Measurements from ENCODE around the gene SDK1.

DNA sequence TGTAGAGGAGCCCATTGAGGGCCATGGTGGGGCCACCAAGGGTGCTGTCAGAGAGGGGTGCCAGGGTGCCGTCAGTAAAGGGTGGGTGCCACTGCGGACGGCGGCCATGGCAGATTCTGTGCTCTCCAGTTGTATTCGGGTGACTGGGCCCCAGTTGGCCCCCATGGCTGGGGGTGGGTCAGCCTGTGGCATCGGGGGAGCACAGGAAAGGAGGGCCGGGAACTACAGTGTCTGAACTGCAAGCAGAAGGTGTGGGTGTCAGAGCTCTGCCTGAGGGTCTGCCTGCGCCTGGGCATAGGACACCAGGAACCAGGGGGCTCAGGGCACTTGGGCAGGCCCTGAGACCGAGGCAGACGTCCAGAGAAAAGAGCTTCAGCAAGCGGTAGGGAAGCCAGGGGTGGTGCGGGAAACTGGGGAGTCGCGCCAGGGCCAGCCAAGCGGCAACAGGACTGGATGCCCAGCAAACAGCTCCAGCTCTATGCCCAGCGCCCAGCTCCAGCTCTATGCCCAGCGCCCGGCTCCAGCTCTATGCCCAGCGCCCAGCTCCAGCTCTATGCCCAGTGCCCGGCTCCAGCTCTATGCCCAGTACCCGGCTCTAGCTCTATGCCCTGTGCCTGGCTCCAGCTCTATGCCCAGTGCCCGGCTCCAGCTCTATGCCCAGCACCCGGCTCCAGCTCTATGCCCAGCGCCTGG, 878.8 kb downstream of the SDK1 start:
- TF ChIP-seq, protein P1, sequence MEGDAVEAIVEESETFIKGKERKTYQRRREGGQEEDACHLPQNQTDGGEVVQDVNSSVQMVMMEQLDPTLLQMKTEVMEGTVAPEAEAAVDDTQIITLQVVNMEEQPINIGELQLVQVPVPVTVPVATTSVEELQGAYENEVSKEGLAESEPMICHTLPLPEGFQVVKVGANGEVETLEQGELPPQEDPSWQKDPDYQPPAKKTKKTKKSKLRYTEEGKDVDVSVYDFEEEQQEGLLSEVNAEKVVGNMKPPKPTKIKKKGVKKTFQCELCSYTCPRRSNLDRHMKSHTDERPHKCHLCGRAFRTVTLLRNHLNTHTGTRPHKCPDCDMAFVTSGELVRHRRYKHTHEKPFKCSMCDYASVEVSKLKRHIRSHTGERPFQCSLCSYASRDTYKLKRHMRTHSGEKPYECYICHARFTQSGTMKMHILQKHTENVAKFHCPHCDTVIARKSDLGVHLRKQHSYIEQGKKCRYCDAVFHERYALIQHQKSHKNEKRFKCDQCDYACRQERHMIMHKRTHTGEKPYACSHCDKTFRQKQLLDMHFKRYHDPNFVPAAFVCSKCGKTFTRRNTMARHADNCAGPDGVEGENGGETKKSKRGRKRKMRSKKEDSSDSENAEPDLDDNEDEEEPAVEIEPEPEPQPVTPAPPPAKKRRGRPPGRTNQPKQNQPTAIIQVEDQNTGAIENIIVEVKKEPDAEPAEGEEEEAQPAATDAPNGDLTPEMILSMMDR (IDR thresholded peaks at IDR 0.05; ENCODE audit: low read depth, low read length, missing input control), result no peak
- no peak for TF ChIP-seq TAF1 (conservative IDR thresholded peaks at IDR 0.05)

All from liver (tissue), 3 donors.